Uterus (tissue), 4 donors: ENCODE data around the gene ABCC11. TPM values are rescaled to one million over a fixed set of nuclear protein-coding genes. Genes with fewer than 3 reads are reported as not detected.

Experiments
- total RNA-seq, 4 donors: library from RNA; depleted of rRNA in 3 of 4; stranded (reverse); fragments of >200 nt in 3 of 4; gene quantifications; one replicate each; pipeline versions ENCODE4 v1.1.0 to v1.2.4, GENCODE V29; 2014 to 2023
- donor health status: DM: yes; HTN: yes; CAD: no.

Gene ABCC11
- total RNA-seq, 4 donors from 2014 or later: 0.48 TPM; not detected in 3

Other genes starting within 250 kb of the ABCC11 start
- gene ABCC12, start 91.5 kb downstream of the ABCC11 start, total RNA-seq: not detected
- 10 to 100 TPM; 28.2 to 88.9 (median 64.3) TPM for gene LONP2, start 3.2 kb downstream of the ABCC11 start, total RNA-seq
- gene SIAH1, start 137.9 kb upstream of the ABCC11 start, total RNA-seq: 10 to 100 TPM; 28.2 to 79.4 (median 41.6) TPM